Activated CD4-positive, alpha-beta T cell treated with anti-CD3 and anti-CD28 coated beads, Interleukin-2, amount 10 ng/mL, durations not matched to agents 7 days and 5 days (primary cell): ENCODE results near the gene PTPRN2. TPM values are rescaled to one million over a fixed set of nuclear protein-coding genes. Genes with fewer than 3 reads are reported as not detected.

ENCODE experiments used
- CTCF ChIA-PET: fragments of 350-600 bp; sonication (Branson Sonifier 250); formaldehyde crosslinking; loops from one replicate; lab custom pipeline; 2021; ENCODE audit warnings: antibody characterized with exemption; lab: Charles Lee
- POLR2A ChIA-PET: fragments of 350-600 bp; sonication (Branson Sonifier 250); formaldehyde crosslinking; loops from one replicate; lab custom pipeline; 2021; ENCODE audit warnings: antibody characterized with exemption; lab: Charles Lee
- DNase-seq: peaks from one replicate; pipeline ENCODE4 v3.0.0-alpha.2; 2020
- H3K27ac Mint-ChIP-seq: one replicate; pipeline ENCODE4 v1.8.0; 2021; ENCODE audit warnings: mild to moderate bottlenecking, moderate library complexity, mixed read lengths
- H3K27me3 Mint-ChIP-seq: one replicate; pipeline ENCODE4 v1.8.0; 2021; ENCODE audit warnings: mixed read lengths
- H3K36me3 Mint-ChIP-seq: one replicate; pipeline ENCODE4 v1.8.0; 2021; ENCODE audit warnings: low read depth, mixed read lengths
- H3K4me1 Mint-ChIP-seq: one replicate; pipeline ENCODE4 v1.8.0; 2021; ENCODE audit warnings: mixed read lengths
- H3K4me3 Mint-ChIP-seq: one replicate; pipeline ENCODE4 v1.8.0; 2021; ENCODE audit warnings: mild to moderate bottlenecking, moderate library complexity, mixed read lengths
- H3K9me3 Mint-ChIP-seq: one replicate; pipeline ENCODE4 v1.8.0; 2021; ENCODE audit warnings: mixed read lengths
- total RNA-seq, 2 experiments: library from RNA; stranded (reverse); gene quantifications; one replicate each; pipeline ENCODE4 v1.2.3, GENCODE V29; 2021

The PTPRN2 gene
- total RNA-seq, 2 experiments from 2014 or later = 2.6 to 2.7 TPM

GRCh38 chr7:157650801-157651200 is 936.8 kb downstream of the PTPRN2 start:
- H3K4me3 Mint-ChIP-seq = no peak overlapping the region
- H3K27me3 Mint-ChIP-seq = no peaks in the 10 kb centered on the region
- DNase-seq = no peak
- H3K27ac Mint-ChIP-seq = no peak overlapping the region
- ChIA-PET CTCF (no interaction called here), POLR2A (no interaction called here)
- H3K4me1 Mint-ChIP-seq = no peaks in the 10 kb centered on the region
- H3K36me3 Mint-ChIP-seq = no peaks in the 10 kb centered on the region
- no peaks in the 10 kb centered on the region for H3K9me3 Mint-ChIP-seq

DNA sequence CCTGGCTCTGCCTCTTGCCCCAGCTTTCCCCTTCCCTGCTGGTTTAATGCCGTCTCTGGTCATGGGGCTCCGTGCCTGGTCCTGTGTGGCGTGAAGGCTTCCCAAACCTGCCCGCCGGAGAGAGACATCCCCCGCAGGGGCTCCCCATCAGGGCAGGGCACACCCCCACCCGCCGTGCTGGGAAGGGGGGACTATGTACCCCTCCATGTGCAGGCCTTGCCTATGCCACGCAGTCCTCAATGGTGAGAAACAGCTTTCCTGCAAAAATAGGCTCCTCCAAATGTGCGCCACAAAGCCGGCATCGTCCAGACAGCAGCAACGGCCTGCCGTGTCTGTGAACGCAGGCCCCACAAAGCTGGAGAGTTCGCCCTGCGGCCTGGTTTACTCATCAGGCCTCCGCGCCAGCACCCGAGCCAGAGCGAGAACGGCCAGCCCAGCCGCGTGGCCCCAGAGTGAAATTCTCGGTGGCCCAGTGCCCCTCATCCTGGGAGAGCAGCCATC is 937.4 kb downstream of the PTPRN2 start:
- ChIA-PET POLR2A (no interaction called here), CTCF (no interaction called here)
- no peaks in the 10 kb centered on the region for H3K4me1 Mint-ChIP-seq
- H3K4me3 Mint-ChIP-seq = no peak overlapping the region
- no peaks in the 10 kb centered on the region for H3K27me3 Mint-ChIP-seq
- no peak overlapping the region for H3K27ac Mint-ChIP-seq
- H3K36me3 Mint-ChIP-seq = no peaks in the 10 kb centered on the region
- no peaks in the 10 kb centered on the region for H3K9me3 Mint-ChIP-seq
- no peak for DNase-seq

DNA sequence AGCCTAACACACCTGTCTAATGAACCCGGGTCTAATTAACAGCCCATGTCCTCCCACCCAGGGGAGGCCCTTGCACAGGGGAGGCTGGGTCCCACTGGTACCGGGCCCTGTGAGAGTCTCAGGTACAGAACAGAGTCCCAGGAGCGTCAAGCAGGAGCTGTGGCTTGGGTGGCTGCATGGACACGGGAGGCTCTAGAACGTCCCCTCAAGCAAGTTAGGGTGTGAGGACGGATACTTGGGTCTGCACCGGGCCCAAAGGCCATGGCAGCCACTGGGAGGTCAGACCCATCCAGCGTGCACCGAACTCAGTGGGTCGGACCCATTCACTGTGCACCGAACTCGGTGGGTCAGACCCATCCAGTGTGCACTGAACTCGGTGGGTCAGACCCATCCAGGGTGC is 941.1 kb downstream of the PTPRN2 start:
- H3K27me3 Mint-ChIP-seq = peaks cover 4% of the 10 kb centered on the region
- H3K4me3 Mint-ChIP-seq = no peak overlapping the region
- POLR2A ChIA-PET = no interaction called here
- H3K9me3 Mint-ChIP-seq = no peaks in the 10 kb centered on the region
- no peak for DNase-seq
- H3K4me1 Mint-ChIP-seq = no peaks in the 10 kb centered on the region
- CTCF ChIA-PET = no interaction called here
- H3K36me3 Mint-ChIP-seq = no peaks in the 10 kb centered on the region
- no peak overlapping the region for H3K27ac Mint-ChIP-seq

GRCh38 chr7:157645539-157645938 is 942.1 kb downstream of the PTPRN2 start:
- Mint-ChIP-seq H3K4me1 (no peaks in the 10 kb centered on the region), H3K36me3 (no peaks in the 10 kb centered on the region), H3K27me3 (peaks cover 4% of the 10 kb centered on the region), H3K9me3 (peaks cover 4% of the 10 kb centered on the region), H3K4me3 (no peak overlapping the region), H3K27ac (no peak overlapping the region)
- DNase-seq = no peak
- CTCF ChIA-PET = no interaction called here
- POLR2A ChIA-PET = no interaction called here

GRCh38 chr7:157644946-157645345 is 942.7 kb downstream of the PTPRN2 start:
- ChIA-PET CTCF (interaction anchor here (0.6 kb wide), 1 partner anchor 10 kb away, joined by 6 read pairs; no protein-coding TSS in a partner anchor), POLR2A (no interaction called here)
- H3K27me3 Mint-ChIP-seq = peaks cover 4% of the 10 kb centered on the region
- no peak overlapping the region for H3K4me3 Mint-ChIP-seq
- DNase-seq = no peak
- H3K27ac Mint-ChIP-seq = no peak overlapping the region
- H3K4me1 Mint-ChIP-seq = no peaks in the 10 kb centered on the region
- peaks cover 6% of the 10 kb centered on the region for H3K9me3 Mint-ChIP-seq
- H3K36me3 Mint-ChIP-seq = peaks cover 2% of the 10 kb centered on the region

GRCh38 chr7:157643525-157643970 is 944.1 kb downstream of the PTPRN2 start:
- no peak overlapping the region for H3K4me3 Mint-ChIP-seq

GRCh38 chr7:157641866-157642265 is 945.8 kb downstream of the PTPRN2 start:
- POLR2A ChIA-PET = no interaction called here
- Mint-ChIP-seq H3K4me1 (no peaks in the 10 kb centered on the region), H3K36me3 (peaks cover 2% of the 10 kb centered on the region), H3K4me3 (no peak overlapping the region), H3K27me3 (peaks cover 18% of the 10 kb centered on the region), H3K27ac (no peak overlapping the region), H3K9me3 (peaks cover 6% of the 10 kb centered on the region)
- DNase-seq = no peak
- CTCF ChIA-PET = no interaction called here

More at GRCh38 chr7:157643525-157643970, 944.1 kb downstream of the PTPRN2 start:
- peaks cover 6% of the 10 kb centered on the region for H3K27me3 Mint-ChIP-seq
- no peaks in the 10 kb centered on the region for H3K4me1 Mint-ChIP-seq
- peaks cover 6% of the 10 kb centered on the region for H3K9me3 Mint-ChIP-seq
- H3K36me3 Mint-ChIP-seq = peaks cover 2% of the 10 kb centered on the region
- CTCF ChIA-PET = no interaction called here
- no peak overlapping the region for H3K27ac Mint-ChIP-seq
- POLR2A ChIA-PET = no interaction called here
- DNase-seq = no peak

GRCh38 chr7:157640144-157640543 is 947.5 kb downstream of the PTPRN2 start:
- DNase-seq = no peak
- ChIA-PET CTCF (no interaction called here), POLR2A (no interaction called here)
- peaks cover 2% of the 10 kb centered on the region for H3K36me3 Mint-ChIP-seq
- H3K27me3 Mint-ChIP-seq = peaks cover 25% of the 10 kb centered on the region
- H3K27ac Mint-ChIP-seq = no peak overlapping the region
- H3K4me1 Mint-ChIP-seq = no peaks in the 10 kb centered on the region
- peaks cover 6% of the 10 kb centered on the region for H3K9me3 Mint-ChIP-seq
- no peak overlapping the region for H3K4me3 Mint-ChIP-seq

DNA sequence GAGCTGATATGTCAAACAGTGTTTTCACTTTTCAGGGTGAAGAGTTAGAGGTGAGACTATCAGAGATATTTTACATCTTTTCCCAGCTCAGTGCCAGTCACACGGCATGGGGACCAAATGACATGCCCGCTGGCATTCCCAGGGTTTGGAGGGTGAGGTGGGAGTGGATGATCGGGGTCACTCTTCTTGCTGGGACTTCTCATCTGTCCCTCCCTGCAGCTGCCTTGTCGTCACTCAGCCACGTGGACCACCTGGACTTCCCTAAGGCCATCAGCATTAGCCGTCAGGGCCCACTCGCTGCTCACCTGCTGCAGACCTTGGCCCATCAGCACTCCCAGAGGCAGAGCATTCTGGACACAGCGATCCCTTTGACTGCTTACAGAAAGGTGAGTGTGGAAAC is 949.1 kb downstream of the PTPRN2 start:
- Mint-ChIP-seq H3K4me1 (no peaks in the 10 kb centered on the region), H3K27ac (no peak overlapping the region), H3K9me3 (peaks cover 6% of the 10 kb centered on the region), H3K36me3 (peaks cover 2% of the 10 kb centered on the region), H3K4me3 (no peak overlapping the region), H3K27me3 (peaks cover 29% of the 10 kb centered on the region)
- CTCF ChIA-PET = interaction anchor here (1.1 kb wide), 1 partner anchor 12 kb away, joined by 3 read pairs; no protein-coding TSS in a partner anchor
- no peak for DNase-seq
- POLR2A ChIA-PET = interaction anchor here (0.6 kb wide), 1 partner anchor 54 kb away, joined by 3 read pairs; no protein-coding TSS in a partner anchor

DNA sequence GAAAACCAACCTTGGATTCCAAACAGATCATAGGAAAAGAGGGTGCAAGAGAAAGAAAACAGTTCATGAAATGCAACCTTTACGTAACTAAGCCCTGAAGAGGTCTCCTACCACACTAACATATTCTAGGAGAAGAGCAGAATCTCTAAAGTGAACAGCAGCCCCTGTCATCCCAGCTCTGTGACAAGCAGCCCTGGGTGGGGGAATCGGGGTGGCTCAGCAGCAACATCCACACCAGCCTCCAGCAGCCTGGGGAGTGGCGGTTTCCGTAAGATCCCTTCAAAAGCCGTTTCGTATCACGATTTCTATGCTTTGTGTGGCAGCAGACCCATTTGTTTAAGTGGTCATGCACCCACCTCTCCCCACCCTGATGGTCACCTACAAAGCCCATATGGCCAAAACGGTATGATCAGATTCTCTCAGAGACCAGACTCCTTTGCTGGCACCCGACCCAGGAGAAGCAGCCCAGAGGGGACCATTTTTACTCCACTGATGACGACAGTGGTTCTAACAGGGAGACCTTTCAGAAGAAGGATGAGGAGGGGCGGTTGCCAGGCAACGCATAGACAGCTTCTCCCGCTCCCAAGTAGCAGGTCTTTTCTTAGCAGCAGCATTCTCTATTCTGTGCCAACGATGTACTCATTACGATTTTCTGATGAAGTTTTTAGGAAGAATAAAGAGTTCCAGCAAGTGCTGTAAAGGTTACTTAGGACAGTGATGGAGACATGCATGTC is 950.2 kb downstream of the PTPRN2 start:
- CTCF ChIA-PET = interaction anchor here (1.1 kb wide), 1 partner anchor 10 kb away, joined by 3 read pairs; no protein-coding TSS in a partner anchor
- H3K4me3 Mint-ChIP-seq = no peak overlapping the region
- peaks cover 2% of the 10 kb centered on the region for H3K36me3 Mint-ChIP-seq
- H3K27ac Mint-ChIP-seq = no peak overlapping the region
- peaks cover 32% of the 10 kb centered on the region for H3K27me3 Mint-ChIP-seq
- no peaks in the 10 kb centered on the region for H3K4me1 Mint-ChIP-seq
- peaks cover 6% of the 10 kb centered on the region for H3K9me3 Mint-ChIP-seq
- DNase-seq = no peak
- POLR2A ChIA-PET = no interaction called here

GRCh38 chr7:157635669-157636068 is 952.0 kb downstream of the PTPRN2 start:
- Mint-ChIP-seq H3K4me3 (no peak overlapping the region), H3K27ac (no peak overlapping the region), H3K36me3 (peaks cover 2% of the 10 kb centered on the region), H3K4me1 (no peaks in the 10 kb centered on the region), H3K27me3 (peaks cover 29% of the 10 kb centered on the region), H3K9me3 (peaks cover 3% of the 10 kb centered on the region)
- ChIA-PET CTCF (interaction anchor here (0.6 kb wide), 1 partner anchor 9 kb away, joined by 6 read pairs; no protein-coding TSS in a partner anchor), POLR2A (no interaction called here)
- no peak for DNase-seq

GRCh38 chr7:157635148-157635500 is 952.5 kb downstream of the PTPRN2 start:
- ChIA-PET CTCF (interaction anchor here (0.6 kb wide), 1 partner anchor 10 kb away, joined by 6 read pairs; no protein-coding TSS in a partner anchor), POLR2A (no interaction called here)
- peaks cover under 1% of the 10 kb centered on the region for H3K9me3 Mint-ChIP-seq
- no peak for DNase-seq
- no peaks in the 10 kb centered on the region for H3K4me1 Mint-ChIP-seq
- no peak overlapping the region for H3K27ac Mint-ChIP-seq
- peaks cover 2% of the 10 kb centered on the region for H3K36me3 Mint-ChIP-seq
- no peak overlapping the region for H3K4me3 Mint-ChIP-seq
- peaks cover 31% of the 10 kb centered on the region for H3K27me3 Mint-ChIP-seq

DNA sequence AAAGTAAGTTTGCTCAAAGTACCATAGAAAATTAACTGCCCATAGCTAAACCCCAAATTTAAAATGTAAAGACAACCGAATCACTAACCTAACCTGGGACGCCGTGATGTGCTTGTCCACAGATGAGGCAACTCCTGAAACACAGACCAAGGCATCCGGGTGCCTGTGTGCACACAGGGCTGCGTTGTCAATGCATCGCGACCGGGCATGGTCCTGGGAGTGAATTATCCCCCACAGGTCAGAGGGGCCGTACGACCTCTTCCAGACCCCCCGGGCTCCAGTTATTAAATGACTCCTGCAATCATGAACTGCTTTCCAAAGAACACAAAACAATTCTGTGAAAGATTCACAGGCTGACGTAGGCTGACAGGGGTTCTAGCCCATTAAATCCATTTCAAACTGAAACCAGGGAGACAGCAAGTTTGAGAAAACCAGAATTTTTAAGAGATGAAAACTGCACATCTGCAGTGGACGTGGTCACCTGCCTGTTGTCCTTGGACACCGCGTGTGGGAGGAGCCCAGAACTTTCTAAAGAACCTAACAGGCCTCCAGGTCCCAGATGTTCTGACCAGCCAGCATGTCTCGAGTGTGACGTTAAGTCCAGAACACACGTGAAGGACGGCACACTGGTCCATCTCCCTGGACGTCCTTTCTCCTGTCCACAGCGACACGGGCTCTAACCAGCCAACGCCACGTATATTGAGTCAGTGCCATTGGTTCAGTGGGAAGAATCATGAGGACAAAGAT is 953.0 kb downstream of the PTPRN2 start:
- no peak for DNase-seq
- H3K36me3 Mint-ChIP-seq = no peaks in the 10 kb centered on the region
- H3K4me3 Mint-ChIP-seq = no peak overlapping the region
- H3K4me1 Mint-ChIP-seq = no peaks in the 10 kb centered on the region
- H3K9me3 Mint-ChIP-seq = no peaks in the 10 kb centered on the region
- no peak overlapping the region for H3K27ac Mint-ChIP-seq
- peaks cover 35% of the 10 kb centered on the region for H3K27me3 Mint-ChIP-seq
- POLR2A ChIA-PET = no interaction called here
- CTCF ChIA-PET = interaction anchor here (0.6 kb wide), 1 partner anchor 10 kb away, joined by 6 read pairs; no protein-coding TSS in a partner anchor
